Keratinocyte (primary cell): ENCODE data around the gene ADCY7. TPM values are rescaled to one million over a fixed set of nuclear protein-coding genes. Genes with fewer than 3 reads are reported as not detected.

ENCODE experiments used
- DNase-seq: peaks from one replicate; pipeline ENCODE4 v3.0.0-alpha.2; 2011; ENCODE audit warnings: low read depth, missing footprints, low spot score
- FAIRE-seq: peaks from 2 replicates; lab custom pipeline; 2011; peaks lifted over from hg19 to GRCh38; lab: Jason Lieb, UNC
- H2AFZ ChIP-seq: 2 replicates; pipeline ENCODE4 v1.6.0; 2012; ENCODE audit warnings: low read length, control low read depth, inconsistent platforms; ENCODE audit not compliant: control insufficient read depth
- H3K27ac ChIP-seq: 2 replicates; pipeline ENCODE4 v1.5.1; 2011; ENCODE audit warnings: low read length; ENCODE audit not compliant: control insufficient read depth, insufficient read depth
- H3K27me3 ChIP-seq: 3 replicates; pipeline ENCODE4 v1.6.0; 2011; ENCODE audit warnings: low read length; ENCODE audit not compliant: control insufficient read depth, insufficient read depth; ENCODE audit errors: extremely low read depth
- H3K36me3 ChIP-seq, 2 experiments: 2 replicates in 1 of 2; 3 replicates in 1 of 2; pipeline ENCODE4 v1.5.1; 2011; ENCODE audit warnings: low read length in 2 of 2, mild to moderate bottlenecking in 1 of 2; ENCODE audit not compliant: control insufficient read depth in 2 of 2, insufficient read depth in 2 of 2; ENCODE audit errors: extremely low read depth in 1 of 2
- H3K4me1 ChIP-seq: 3 replicates; pipeline ENCODE4 v1.5.1; 2011; ENCODE audit warnings: low read length; ENCODE audit not compliant: control insufficient read depth, insufficient read depth; ENCODE audit errors: extremely low read depth
- H3K4me2 ChIP-seq: 3 replicates; pipeline ENCODE4 v1.6.0; 2011; ENCODE audit warnings: low read depth, low read length; ENCODE audit not compliant: control insufficient read depth, insufficient read depth; ENCODE audit errors: extremely low read depth
- H3K4me3 ChIP-seq, 3 experiments: fragments of 200-600 bp in 1 of 3; sonication (generic) in 1 of 3; 2 replicates in 2 of 3; 3 replicates in 1 of 3; pipeline ENCODE4 v1.5.1; 2011 to 2016; ENCODE audit warnings: low read length in 3 of 3, mild to moderate bottlenecking in 3 of 3, control low read depth in 2 of 3, inconsistent platforms in 1 of 3, low read depth in 1 of 3, mixed read lengths in 1 of 3, mixed run types in 1 of 3, moderate library complexity in 1 of 3; ENCODE audit not compliant: control insufficient read depth in 2 of 3, insufficient read depth in 2 of 3; ENCODE audit errors: extremely low read depth in 1 of 3
- H3K79me2 ChIP-seq: 2 replicates; pipeline ENCODE4 v1.6.0; 2012; ENCODE audit warnings: low read length; ENCODE audit not compliant: control insufficient read depth, insufficient read depth
- H3K9ac ChIP-seq: 3 replicates; pipeline ENCODE4 v1.6.0; 2011; ENCODE audit warnings: low read length; ENCODE audit not compliant: control insufficient read depth, insufficient read depth; ENCODE audit errors: extremely low read depth
- H3K9me1 ChIP-seq: 3 replicates; pipeline ENCODE4 v1.6.0; 2011; ENCODE audit warnings: low read length; ENCODE audit not compliant: control insufficient read depth, insufficient read depth; ENCODE audit errors: extremely low read depth
- H3K9me3 ChIP-seq: 2 replicates; pipeline ENCODE4 v1.5.1; 2012; ENCODE audit warnings: low read depth, low read length; ENCODE audit not compliant: control insufficient read depth
- H4K20me1 ChIP-seq: 3 replicates; pipeline ENCODE4 v1.6.0; 2011; ENCODE audit warnings: low read length; ENCODE audit not compliant: control insufficient read depth, insufficient read depth; ENCODE audit errors: extremely low read depth
- CTCF ChIP-seq, 3 experiments: IDR thresholded peaks in 1 of 3; conservative IDR thresholded peaks in 1 of 3; optimal IDR thresholded peaks in 1 of 3; 2 replicates in 2 of 3; 3 replicates in 1 of 3; pipeline versions ENCODE3 to v1.5.1; 2011; ENCODE audit warnings: low read length in 3 of 3, mild to moderate bottlenecking in 3 of 3, moderate library complexity in 2 of 3, control low read depth in 1 of 3, inconsistent platforms in 1 of 3; ENCODE audit not compliant: insufficient read depth in 2 of 3; ENCODE audit errors: extremely low read depth in 1 of 3
- EZH2 ChIP-seq: IDR thresholded peaks from one replicate; pipeline ENCODE4 v1.6.1; 2012; ENCODE audit warnings: inconsistent platforms, mild to moderate bottlenecking, low read length, moderate library complexity
- dilution Hi-C: fragments of 300-500 bp; cut with MboI; formaldehyde crosslinking; loops from one replicate; pipeline ENCODE4 v1.7.0; 2020; ENCODE audit warnings: low sequenced_read_pairs; ENCODE audit not compliant: extremely low pct_ligation_motif_present
- polyA plus RNA-seq, 5 experiments: library from polyadenylated mRNA; depleted of rRNA in 3 of 5; stranded (reverse) in 3 of 5; stranded (forward) in 1 of 5; unstranded in 1 of 5; fragments of >200 nt; gene quantifications; 1 replicate in 1 of 5; 2 replicates in 3 of 5; 3 replicates in 1 of 5; pipeline versions ENCODE4 v1.2.1 to v1.2.3, GENCODE V29; 2011 to 2012; ENCODE audit warnings: missing spikeins in 2 of 5, low read depth in 1 of 5, low replicate concordance in 1 of 5

The ADCY7 gene
- polyA plus RNA-seq, 1 donor (not counting 4 experiments of a cell fraction or from before 2014, with no cell fraction given): 5.1 TPM

GRCh38 chr16:50254072-50254471, 12.3 kb upstream of the ADCY7 start:
- H3K9ac ChIP-seq: no peak overlapping the region
- H3K9me1 ChIP-seq: peaks cover 3% of the 10 kb centered on the region
- H4K20me1 ChIP-seq: no peaks in the 10 kb centered on the region
- H3K36me3 ChIP-seq: no peaks in the 10 kb centered on the region
- H2AFZ ChIP-seq: no peak overlapping the region
- H3K79me2 ChIP-seq: no peaks in the 10 kb centered on the region
- no peak for DNase-seq
- no peak overlapping the region for H3K4me2 ChIP-seq
- H3K27ac ChIP-seq: no peak overlapping the region
- FAIRE-seq: no peak
- H3K4me1 ChIP-seq: peaks cover 4% of the 10 kb centered on the region
- H3K9me3 ChIP-seq: no peaks in the 10 kb centered on the region
- H3K4me3 ChIP-seq: no peak overlapping the region
- TF ChIP-seq CTCF (optimal IDR thresholded peaks at IDR 0.05 in 1 of 3, IDR thresholded peaks at IDR 0.05 in 1 of 3, conservative IDR thresholded peaks at IDR 0.05 in 1 of 3; ENCODE audit: extremely low read depth in 1 of 3, insufficient read depth in 2 of 3, low read length in 3 of 3) (no peak), EZH2 (no peak)
- no peaks in the 10 kb centered on the region for H3K27me3 ChIP-seq
- dilution Hi-C loops: no loop called here

GRCh38 chr16:50255538-50255937, 10.8 kb upstream of the ADCY7 start:
- no peak overlapping the region for H2AFZ ChIP-seq
- H3K36me3 ChIP-seq: no peaks in the 10 kb centered on the region
- no peaks in the 10 kb centered on the region for H3K79me2 ChIP-seq
- no peaks in the 10 kb centered on the region for H3K27me3 ChIP-seq
- peaks cover 9% of the 10 kb centered on the region for H3K4me1 ChIP-seq
- H3K9ac ChIP-seq: no peak overlapping the region
- TF ChIP-seq EZH2 (no peak), CTCF (optimal IDR thresholded peaks at IDR 0.05 in 1 of 3, IDR thresholded peaks at IDR 0.05 in 1 of 3, conservative IDR thresholded peaks at IDR 0.05 in 1 of 3; ENCODE audit: extremely low read depth in 1 of 3, insufficient read depth in 2 of 3, low read length in 3 of 3) (no peak)
- no peaks in the 10 kb centered on the region for H4K20me1 ChIP-seq
- no peak overlapping the region for H3K4me3 ChIP-seq
- no peaks in the 10 kb centered on the region for H3K9me3 ChIP-seq
- H3K27ac ChIP-seq: no peak overlapping the region
- H3K9me1 ChIP-seq: no peaks in the 10 kb centered on the region
- FAIRE-seq: no peak
- dilution Hi-C loops: no loop called here
- H3K4me2 ChIP-seq: no peak overlapping the region
- no peak for DNase-seq
